Measurements from ENCODE around the gene PBX1.

PBX1 gene

GRCh38 chr1:164699815-164700491 lies 141.0 kb downstream of the PBX1 start:
- DNase-seq (ENCODE audit: low spot score): no peak

GRCh38 chr1:164700683-164701082 lies 141.7 kb downstream of the PBX1 start:
- no peak for DNase-seq (ENCODE audit: low spot score)

GRCh38 chr1:164701189-164701761 lies 142.3 kb downstream of the PBX1 start:
- DNase-seq (ENCODE audit: low spot score): no peak

- DNase-seq (ENCODE audit: low spot score): peak; percentile 51
These were observed 143.2 kb downstream of the PBX1 start for GRCh38 chr1:164702216-164702615.

GRCh38 chr1:164702664-164703063 lies 143.7 kb downstream of the PBX1 start:
- no peak for DNase-seq (ENCODE audit: low spot score)

- DNase-seq (ENCODE audit: low spot score): no peak
These were observed 144.5 kb downstream of the PBX1 start for GRCh38 chr1:164703463-164703862.

GRCh38 chr1:164703960-164704411 lies 145.0 kb downstream of the PBX1 start:
- no peak for DNase-seq (ENCODE audit: low spot score)

- DNase-seq (ENCODE audit: low spot score): no peak
These were observed 146.0 kb downstream of the PBX1 start for GRCh38 chr1:164704954-164705353.

GRCh38 chr1:164706606-164706987 lies 147.6 kb downstream of the PBX1 start:
- peak; percentile 43 for DNase-seq (ENCODE audit: low spot score)

GRCh38 chr1:164707868-164708331 lies 148.9 kb downstream of the PBX1 start:
- DNase-seq (ENCODE audit: low spot score): peak; percentile 83

- DNase-seq (ENCODE audit: low spot score): no peak
These were observed 149.6 kb downstream of the PBX1 start for GRCh38 chr1:164708596-164708995.

GRCh38 chr1:164709126-164709525 lies 150.1 kb downstream of the PBX1 start:
- DNase-seq (ENCODE audit: low spot score): no peak

- peak; percentile 31 for DNase-seq (ENCODE audit: low spot score)
These were observed 150.7 kb downstream of the PBX1 start for GRCh38 chr1:164709541-164710278.

GRCh38 chr1:164712131-164713036 lies 153.4 kb downstream of the PBX1 start:
- DNase-seq (ENCODE audit: low spot score): no peak

- no peak for DNase-seq (ENCODE audit: low spot score)
These were observed 154.6 kb downstream of the PBX1 start for GRCh38 chr1:164713456-164714207.

GRCh38 chr1:164716992-164717703 lies 158.2 kb downstream of the PBX1 start:
- peak; percentile 67 for DNase-seq (ENCODE audit: low spot score)

GRCh38 chr1:164718821-164719220 lies 159.8 kb downstream of the PBX1 start:
- DNase-seq (ENCODE audit: low spot score): no peak

- no peak for DNase-seq (ENCODE audit: low spot score)
These were observed 160.9 kb downstream of the PBX1 start for GRCh38 chr1:164719676-164720439.

- no peak for DNase-seq (ENCODE audit: low spot score)
These were observed 161.7 kb downstream of the PBX1 start for GRCh38 chr1:164720440-164721227.
